ENCODE data around the gene MRPS18A. TPM values are rescaled to one million over a fixed set of nuclear protein-coding genes. Genes with fewer than 3 reads are reported as not detected.
"Not testable (repeated sequence)": the region's sequence is repeated elsewhere in the genome, so short reads cannot be mapped to it uniquely, and the experiment has no call there.

Gene MRPS18A
- total RNA-seq, 2 donors from 2014 or later, result 34.8 to 36.5 TPM

- ATAC-seq, result peak; percentile 95 to 97
- intact Hi-C loops (cut with DNase I), result no loop called here
- DNase-seq, result peak; percentile 97
These were observed 15.2 kb upstream of the MRPS18A start for GRCh38 chr6:43702534-43703440.

- intact Hi-C loops (cut with DNase I), result no loop called here
- ATAC-seq (no peak), DNase-seq (no peak)
These were observed 14.6 kb upstream of the MRPS18A start for GRCh38 chr6:43702171-43702533.

GRCh38 chr6:43700939-43701560 is 13.5 kb upstream of the MRPS18A start:
- intact Hi-C loops (cut with DNase I); ATAC-seq; DNase-seq: not testable (repeated sequence)

DNA sequence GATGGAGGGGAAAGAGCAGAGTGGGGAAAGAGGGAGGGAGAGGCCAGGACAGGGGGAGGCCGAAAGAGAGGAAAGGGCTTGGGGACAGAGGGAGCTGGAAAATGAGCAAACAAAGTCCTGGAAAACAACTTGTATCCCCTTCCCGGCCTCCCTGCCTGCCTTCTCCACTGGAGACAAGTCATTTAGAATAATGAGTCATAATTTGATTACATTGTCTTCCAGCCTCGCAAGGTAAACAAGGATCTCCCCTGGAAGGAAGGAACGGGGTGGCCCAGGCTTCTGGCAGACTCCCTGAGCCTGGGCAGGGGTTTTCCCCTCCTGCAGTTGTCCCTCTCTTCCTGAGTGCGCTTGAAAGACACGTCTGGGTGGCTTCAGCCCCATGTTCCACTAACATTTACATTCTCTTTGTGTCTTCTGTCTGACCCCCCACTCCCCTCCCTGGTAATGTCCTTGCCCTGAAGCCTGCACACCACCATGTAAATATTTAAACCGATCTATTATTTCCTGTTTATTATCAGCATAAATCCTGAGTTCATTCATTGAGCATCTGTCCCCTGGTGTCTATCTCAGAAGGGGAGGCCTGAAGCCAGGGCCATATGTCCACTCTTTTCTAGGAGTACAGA is 12.1 kb upstream of the MRPS18A start:
- intact Hi-C loops (cut with DNase I), result no loop called here
- DNase-seq (peak; percentile 46), ATAC-seq (no peak)

GRCh38 chr6:43698584-43699349 is 11.2 kb upstream of the MRPS18A start:
- peak; percentile 77 for DNase-seq
- intact Hi-C loops (cut with DNase I), result no loop called here

DNA sequence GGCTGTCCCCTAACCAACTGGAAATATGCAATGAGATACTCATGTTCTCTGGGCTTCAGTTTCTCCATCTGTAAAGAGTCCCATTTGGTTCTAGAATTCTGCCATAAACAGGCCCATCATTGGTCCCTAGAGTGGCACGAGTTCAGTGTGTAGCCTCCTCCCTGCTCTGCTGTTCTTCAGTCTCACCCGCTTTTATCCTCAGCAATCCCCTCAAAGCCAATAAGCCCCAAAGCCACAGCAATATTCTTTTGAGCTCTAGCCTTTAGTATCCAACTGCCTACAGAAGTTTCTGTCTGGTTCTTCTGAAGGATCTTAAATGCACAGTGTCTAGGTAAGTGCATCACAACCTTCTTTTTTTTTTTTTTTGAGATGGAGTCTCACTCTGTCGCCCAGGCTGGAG is 9.8 kb upstream of the MRPS18A start:
- DNase-seq (no peak), ATAC-seq (no peak)
- intact Hi-C loops (cut with DNase I), result no loop called here

More at GRCh38 chr6:43698584-43699349, 11.2 kb upstream of the MRPS18A start:
- ATAC-seq, result no peak

DNA sequence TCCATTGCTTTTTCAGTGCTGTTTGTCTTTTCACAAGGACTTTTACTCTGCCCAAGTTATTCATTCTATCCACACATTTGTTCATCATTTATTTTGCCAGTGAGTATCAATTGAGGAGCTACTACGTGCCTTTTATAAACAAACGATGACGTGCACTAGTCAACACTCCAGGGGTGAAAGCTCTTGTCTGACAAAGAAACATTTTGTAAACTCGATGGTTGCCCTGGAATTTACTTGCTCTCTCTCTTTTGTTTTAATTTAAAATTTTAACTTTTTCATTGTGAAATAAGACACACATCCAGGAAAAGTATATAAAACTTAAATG is 8.3 kb upstream of the MRPS18A start:
- ATAC-seq (no peak), DNase-seq (no peak)
- intact Hi-C loops (cut with DNase I), result no loop called here

DNA sequence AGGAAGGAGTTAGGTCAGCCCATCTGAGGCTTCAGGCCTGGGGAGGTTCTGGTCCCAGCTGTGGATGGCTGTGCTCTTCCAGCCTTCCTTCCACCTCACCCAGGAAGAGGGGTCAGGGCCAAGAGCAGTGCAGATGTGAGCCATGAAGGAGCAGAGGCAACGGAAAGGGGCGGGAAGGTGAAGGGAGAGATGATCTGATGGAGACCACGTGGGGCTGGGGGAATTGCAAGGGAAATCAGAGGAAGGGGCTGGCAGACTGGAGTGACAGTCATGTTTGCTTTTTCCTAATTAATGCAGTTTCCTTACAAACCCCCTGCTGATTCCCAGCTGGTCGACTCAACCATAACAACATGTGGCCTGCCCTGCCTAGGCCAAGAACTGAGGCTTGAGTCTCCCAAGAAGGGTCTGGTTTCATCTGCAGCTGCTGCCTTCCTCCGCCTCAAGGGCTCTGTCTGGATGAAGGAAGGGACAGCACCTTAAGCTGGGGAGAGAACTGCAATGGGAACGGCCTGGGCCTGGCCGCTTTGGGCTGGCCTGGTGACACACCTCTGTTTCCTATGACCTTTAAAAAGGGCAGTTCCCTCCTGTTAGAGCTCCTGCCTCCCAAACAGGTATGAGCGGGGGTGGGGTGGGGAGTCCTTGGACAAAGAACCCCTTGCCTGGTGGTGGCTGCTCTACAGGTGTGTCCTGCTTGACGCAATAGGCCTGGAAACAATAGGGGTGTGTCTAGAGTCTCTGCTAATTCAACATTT is 7.8 kb upstream of the MRPS18A start:
- intact Hi-C loops (cut with DNase I), result no loop called here
- ATAC-seq (peak in 1 of 2 donors; percentile 56), DNase-seq (no peak)

DNA sequence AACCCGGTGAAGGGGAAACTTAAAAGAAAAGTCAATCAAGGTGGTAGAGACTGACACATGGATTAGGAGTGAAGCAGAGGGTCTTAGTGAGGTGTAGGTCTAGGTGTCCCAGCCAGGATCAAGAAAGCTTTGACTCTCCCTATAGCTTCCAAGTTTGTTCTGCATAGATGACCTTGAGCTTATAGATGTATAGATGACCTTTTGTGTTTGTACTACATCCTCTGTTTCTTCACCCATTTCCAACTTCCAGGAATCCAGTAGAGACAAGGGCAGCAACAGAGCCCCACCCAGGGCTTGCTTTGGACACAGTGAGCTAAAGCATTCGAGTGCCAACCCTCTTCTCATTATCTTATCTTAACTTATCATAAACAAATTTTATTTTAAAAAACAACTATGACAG is 1.8 kb upstream of the MRPS18A start:
- intact Hi-C loops (cut with DNase I), result no loop called here
- ATAC-seq, result no peak

GRCh38 chr6:43687079-43687436 is 533 bp downstream of the MRPS18A start:
- ATAC-seq (no peak), DNase-seq (no peak)
- intact Hi-C loops (cut with DNase I), result no loop called here

More for the DNA sequence above, 1.8 kb upstream of the MRPS18A start:
- DNase-seq, result no peak

- ATAC-seq, result no peak
- no peak for DNase-seq
- intact Hi-C loops (cut with DNase I), result no loop called here
These were observed 3.7 kb downstream of the MRPS18A start for GRCh38 chr6:43683708-43684455.

DNA sequence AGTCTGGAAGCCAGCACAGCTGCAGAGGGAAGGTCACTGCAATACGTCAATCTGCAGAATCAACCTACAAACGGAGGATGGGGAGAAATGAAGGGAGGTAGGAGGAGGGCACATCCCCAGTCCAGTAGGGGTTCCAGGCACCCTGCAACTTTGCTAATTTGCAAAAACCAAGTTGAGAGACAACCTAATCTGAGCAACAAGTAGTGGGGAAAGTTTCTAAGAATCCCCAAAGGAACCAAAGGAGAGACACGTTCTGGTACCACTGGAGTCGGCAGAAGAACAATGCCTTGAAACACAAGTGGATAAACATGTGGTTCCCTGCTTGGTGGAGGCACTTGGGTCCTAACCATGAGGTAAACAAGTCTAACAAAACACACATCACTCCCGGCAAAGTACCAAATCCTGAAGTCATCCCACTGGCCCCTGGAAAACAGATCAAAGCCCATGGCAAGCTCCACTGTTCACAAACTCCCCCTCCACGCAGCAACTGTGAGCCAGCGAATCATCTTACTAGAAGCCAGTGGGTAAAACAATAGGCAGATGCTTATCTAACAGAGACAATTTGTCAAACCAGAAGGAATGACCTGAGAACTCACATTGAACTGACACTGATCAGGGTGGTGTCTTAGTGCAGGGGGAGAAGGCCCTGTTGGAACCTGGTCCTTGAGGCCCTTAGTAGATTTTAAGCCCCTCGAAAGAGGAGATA is 4.7 kb downstream of the MRPS18A start:
- intact Hi-C loops (cut with DNase I), result no loop called here
- DNase-seq (no peak), ATAC-seq (no peak)

DNA sequence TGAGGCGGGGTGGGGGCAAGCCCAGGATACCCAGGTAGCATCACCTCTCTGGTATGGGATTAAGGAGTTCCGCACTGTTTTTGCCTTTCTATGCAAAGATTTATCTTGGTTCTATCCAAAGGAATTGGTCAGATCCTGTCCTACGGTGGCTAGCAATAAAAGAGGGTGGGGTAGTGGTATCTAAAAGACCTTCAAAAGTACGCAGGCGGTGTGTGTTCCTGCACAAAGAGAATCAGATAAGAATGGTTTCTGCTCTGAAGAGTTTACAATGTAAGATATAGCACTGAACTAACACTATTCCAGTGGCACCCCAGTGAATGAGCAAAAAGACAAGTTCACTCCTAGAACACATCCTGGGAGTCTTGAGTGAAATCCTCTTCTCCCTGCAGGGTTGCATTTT is 6.3 kb downstream of the MRPS18A start:
- DNase-seq (no peak), ATAC-seq (no peak)
- intact Hi-C loops (cut with DNase I), result no loop called here

DNA sequence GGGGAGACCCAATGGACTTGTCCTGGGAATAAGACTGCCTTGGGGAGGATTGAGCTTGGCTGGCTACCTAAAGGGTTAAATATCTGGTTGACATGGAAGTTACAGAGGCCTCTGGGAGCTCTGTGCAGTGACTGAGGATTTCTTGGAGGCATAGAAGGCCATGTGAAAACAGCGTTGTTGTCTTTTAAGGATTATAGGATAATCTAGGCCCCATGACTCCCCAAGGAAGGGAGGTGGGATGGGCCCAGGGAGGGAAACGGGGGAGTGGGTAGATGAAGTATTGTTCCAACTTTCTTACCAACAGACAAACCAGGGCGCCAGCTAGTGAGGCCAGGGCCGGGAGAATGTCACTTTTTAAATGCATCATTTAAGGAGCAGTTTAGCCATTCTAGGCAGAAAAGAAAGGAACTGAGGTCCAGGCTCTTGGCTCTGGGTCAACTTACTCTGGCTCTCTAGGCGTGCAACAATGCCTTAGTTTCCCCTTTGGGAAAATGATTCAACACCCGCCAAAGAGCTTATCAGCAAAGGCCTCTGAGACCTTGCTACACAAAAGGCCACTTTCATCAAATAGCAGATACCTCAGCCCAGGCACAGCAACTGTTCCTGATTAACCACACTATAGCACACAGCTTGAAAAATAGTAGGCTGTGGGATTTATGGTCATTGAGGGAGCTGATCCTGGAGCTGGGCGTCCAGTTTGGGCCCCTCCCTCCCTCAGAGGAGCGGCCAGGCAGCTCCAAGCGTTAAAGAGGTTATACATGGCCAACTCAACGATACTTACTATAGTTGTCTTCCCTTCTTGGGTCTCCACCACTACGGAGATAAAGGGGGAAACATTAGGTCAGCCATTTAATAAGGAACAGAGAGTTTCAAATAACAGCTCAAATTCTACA is 7.0 kb downstream of the MRPS18A start:
- DNase-seq, result no peak
- no peak for ATAC-seq
- intact Hi-C loops (cut with DNase I), result no loop called here

- intact Hi-C loops (cut with DNase I), result no loop called here
- ATAC-seq (no peak), DNase-seq (no peak)
These were observed 8.5 kb downstream of the MRPS18A start for GRCh38 chr6:43679057-43679456.

- intact Hi-C loops (cut with DNase I), result no loop called here
- DNase-seq, result no peak
These were observed 9.2 kb downstream of the MRPS18A start for GRCh38 chr6:43678341-43678740.

GRCh38 chr6:43677759-43678158 is 9.8 kb downstream of the MRPS18A start:
- DNase-seq, result no peak
- ATAC-seq, result no peak
- intact Hi-C loops (cut with DNase I), result no loop called here

More at GRCh38 chr6:43678341-43678740, 9.2 kb downstream of the MRPS18A start:
- ATAC-seq, result no peak

Data from left cardiac atrium (tissue), 4 donors.